HepG2 (cell line): ENCODE measurements around the gene STK32B. TPM values are rescaled to one million over a fixed set of nuclear protein-coding genes. Genes with fewer than 3 reads are reported as not detected.

ENCODE experiments used
- ATAC-seq: fragments of 200-7000 bp; cut with Tn5 transposase; 3 replicates; pipeline ENCODE4 v1.9.1; 2020; ENCODE audit warnings: mild to moderate bottlenecking, moderate library complexity
- BruUV-seq: library from RNA; stranded (reverse); fragments of 400-500 nt; replicated peaks from 2 replicates; lab custom pipeline; 2021; lab: Mats Ljungman, UMichigan
- CTCF ChIA-PET: fragments of 300-600 bp; formaldehyde crosslinking; extraction: SDS; loops from one replicate; lab custom pipeline; 2021; ENCODE audit warnings: low total read pairs, inconsistent platforms, low intra/inter-chr PET ratio; lab: Yijun Ruan, JAX
- POLR2A ChIA-PET: fragments of 350-600 bp; sonication (Branson Sonifier 250); formaldehyde crosslinking; loops from one replicate; lab custom pipeline; 2020; ENCODE audit warnings: antibody characterized with exemption, inconsistent platforms; lab: Yijun Ruan, JAX
- DNase-seq: peaks from one replicate; pipeline ENCODE4 v3.0.0-alpha.2; 2015; ENCODE audit warnings: low spot score
- FAIRE-seq: peaks from 3 replicates; lab custom pipeline; 2011; peaks lifted over from hg19 to GRCh38; lab: Jason Lieb, UNC
- H2AFZ ChIP-seq: one replicate; pipeline ENCODE4 v1.6.1; 2011; ENCODE audit warnings: low read length, inconsistent platforms
- H3K27ac ChIP-seq: fragments of 300-600 bp; 3 replicates; pipeline ENCODE4 v1.8.0; 2011; ENCODE audit warnings: mixed run types, mild to moderate bottlenecking, mixed read lengths, low read length, inconsistent platforms; ENCODE audit not compliant: insufficient read depth; ENCODE audit errors: extremely low read length
- H3K27me3 ChIP-seq, 2 experiments: fragments of 200-600 bp in 1 of 2; 2 replicates in 1 of 2; 3 replicates in 1 of 2; pipeline versions ENCODE4 v1.6.0 to v1.8.0; 2011; ENCODE audit warnings: low read length in 2 of 2, mild to moderate bottlenecking in 2 of 2, moderate library complexity in 2 of 2, inconsistent platforms in 1 of 2; ENCODE audit not compliant: insufficient read depth in 2 of 2, control insufficient read depth in 1 of 2
- H3K36me3 ChIP-seq, 2 experiments: fragments of 200-600 bp in 1 of 2; replicated peaks in 1 of 2; 2 replicates in 1 of 2; 3 replicates in 1 of 2; pipeline versions ENCODE4 v1.5.1 to v1.8.0; 2011; ENCODE audit warnings: low read length in 2 of 2, inconsistent platforms in 1 of 2; ENCODE audit not compliant: insufficient read depth in 2 of 2, control insufficient read depth in 1 of 2
- H3K4me1 ChIP-seq: 2 replicates; pipeline ENCODE4 v1.5.1; 2012; ENCODE audit warnings: low read length, inconsistent platforms; ENCODE audit not compliant: insufficient read depth
- H3K4me2 ChIP-seq: 2 replicates; pipeline ENCODE4 v1.6.0; 2011; ENCODE audit warnings: low read depth, low read length, inconsistent platforms
- H3K4me3 ChIP-seq, 3 experiments: fragments of 200-600 bp in 1 of 3; sonication (generic), shearing (Covaris generic) in 1 of 3; replicated peaks in 1 of 3; 2 replicates each; pipeline ENCODE4 v1.5.1; 2011 to 2016; ENCODE audit warnings: low read length in 3 of 3, inconsistent platforms in 2 of 3, low read depth in 2 of 3, mild to moderate bottlenecking in 2 of 3, control low read depth in 1 of 3, mixed read lengths in 1 of 3; ENCODE audit not compliant: insufficient read depth in 1 of 3
- H3K79me2 ChIP-seq: one replicate; pipeline ENCODE4 v1.6.1; 2011; ENCODE audit warnings: low read length, inconsistent platforms; ENCODE audit not compliant: insufficient read depth
- H3K9ac ChIP-seq: 2 replicates; pipeline ENCODE4 v1.6.0; 2011; ENCODE audit warnings: mild to moderate bottlenecking, low read depth, low read length, inconsistent platforms; ENCODE audit not compliant: insufficient read depth
- H3K9me3 ChIP-seq: 2 replicates; pipeline ENCODE4 v1.5.1; 2012; ENCODE audit warnings: mild to moderate bottlenecking, low read length
- H4K20me1 ChIP-seq: 2 replicates; pipeline ENCODE4 v1.6.0; 2011; ENCODE audit warnings: inconsistent platforms, mild to moderate bottlenecking, low read length, moderate library complexity; ENCODE audit not compliant: insufficient read depth
- CCDC6 ChIP-seq: sonication (generic); formaldehyde crosslinking; IDR thresholded peaks from 2 replicates; pipeline ENCODE4 v1.8.1; 2022; ENCODE audit warnings: mild to moderate bottlenecking, missing genetic modification reagents, moderate library complexity
- KMT2A ChIP-seq: sonication (generic); formaldehyde crosslinking; IDR thresholded peaks from 2 replicates; pipeline ENCODE4 v1.4.0; 2020; ENCODE audit warnings: missing genetic modification reagents
- NR2C2 ChIP-seq: sonication (generic); formaldehyde crosslinking; IDR thresholded peaks from 2 replicates; pipeline ENCODE4 v1.4.0; 2020; ENCODE audit warnings: missing genetic modification reagents, mild to moderate bottlenecking, moderate library complexity, borderline replicate concordance
- NR2F2 ChIP-seq: IDR thresholded peaks from 2 replicates; pipeline ENCODE4 v1.6.1; 2012; ENCODE audit warnings: low read depth, inconsistent platforms, borderline replicate concordance
- SSRP1 ChIP-seq: IDR thresholded peaks from 2 replicates; pipeline ENCODE4 v1.6.1; 2016; ENCODE audit warnings: control low read depth
- TCF12 ChIP-seq, 2 experiments: fragments of 450-650 bp in 1 of 2; sonication (generic) in 1 of 2; formaldehyde crosslinking in 1 of 2; IDR thresholded peaks; 2 replicates each; pipeline versions ENCODE4 v1.6.1 to v1.8.0; 2017 to 2022; ENCODE audit warnings: antibody characterized with exemption in 1 of 2, mild to moderate bottlenecking in 1 of 2, missing genetic modification reagents in 1 of 2, moderate library complexity in 1 of 2
- ZNF18 ChIP-seq: sonication (generic); formaldehyde crosslinking; IDR thresholded peaks from 2 replicates; pipeline ENCODE4 v1.8.0; 2022; ENCODE audit warnings: mild to moderate bottlenecking, missing genetic modification reagents; ENCODE audit not compliant: insufficient replicate concordance
- ZNF407 ChIP-seq: sonication (generic); formaldehyde crosslinking; IDR thresholded peaks from one replicate; pipeline ENCODE4 v1.5.1; 2020; ENCODE audit warnings: mild to moderate bottlenecking, missing genetic modification reagents; ENCODE audit errors: not compliant biosample characterization
- ZNF839 ChIP-seq: sonication (generic); formaldehyde crosslinking; IDR thresholded peaks from 2 replicates; pipeline ENCODE4 v1.4.0; 2020; ENCODE audit warnings: missing genetic modification reagents, mild to moderate bottlenecking, borderline replicate concordance
- in situ Hi-C: cut with HindIII; loops from 2 replicates; pipeline ENCODE4 v1.10.0; 2017; ENCODE audit warnings: low pct_unique_long_range_greater_than_20kb; ENCODE audit not compliant: extremely low pct_ligation_motif_present
- intact Hi-C: fragments of 100-400 bp; cut with micrococcal nuclease; formaldehyde crosslinking; loops from one replicate; pipeline ENCODE4 v1.10.0; 2022; ENCODE audit not compliant: unreplicated experiment
- polyA plus RNA-seq, 8 experiments: library from polyadenylated mRNA; depleted of rRNA in 3 of 8; stranded (reverse) in 7 of 8; unstranded in 1 of 8; fragments of >200 nt; fragmentation: Illumina TruSeq in 4 of 8; extraction: Trizol in 4 of 8; gene quantifications; 2 replicates each; pipeline versions ENCODE4 v1.2.1 to v1.2.3, GENCODE V29; 2011 to 2016; ENCODE audit warnings: low read depth in 4 of 8, missing spikeins in 1 of 8, mixed read lengths in 1 of 8; ENCODE audit not compliant: insufficient read depth in 1 of 8
- total RNA-seq, 5 experiments: library from RNA; depleted of rRNA; stranded (reverse); fragments of >200 nt; fragmentation: Illumina TruSeq; extraction: Trizol; gene quantifications; 2 replicates each; pipeline ENCODE4 v1.2.3, GENCODE V29; 2016; ENCODE audit warnings: low read depth in 1 of 5
- TF ChIP-seq, protein P1 (sequence below): sonication (generic); formaldehyde crosslinking; IDR thresholded peaks from 2 replicates; pipeline ENCODE4 v1.5.0; 2020; ENCODE audit warnings: missing genetic modification reagents
- TF ChIP-seq, protein P2 (sequence below): sonication (generic); formaldehyde crosslinking; IDR thresholded peaks from 2 replicates; pipeline ENCODE4 v1.5.1; 2020; ENCODE audit warnings: mild to moderate bottlenecking, missing genetic modification reagents, borderline replicate concordance

STK32B gene
- total and polyA plus RNA-seq, 2 of the 13 experiments (the other 11 are each of a cell fraction or from before 2014, with no cell fraction given): not detected

GRCh38 chr4:5222047-5222446, 170.8 kb downstream of the STK32B start:
- POLR2A ChIA-PET: no interaction called here
- Histone ChIP-seq H3K36me3 (no peaks in the 10 kb centered on the region), H3K9ac (no peak overlapping the region), H3K4me3 (no peak overlapping the region), H3K9me3 (peaks cover 21% of the 10 kb centered on the region), H3K27me3 (no peaks in the 10 kb centered on the region), H3K27ac (no peak overlapping the region), H4K20me1 (no peaks in the 10 kb centered on the region), H3K79me2 (no peaks in the 10 kb centered on the region), H2AFZ (no peak overlapping the region), H3K4me1 (no peaks in the 10 kb centered on the region), H3K4me2 (no peak overlapping the region)
- in situ Hi-C loops: no loop called here
- ATAC-seq: no peak
- CTCF ChIA-PET: no interaction called here
- DNase-seq: no peak
- no TSS peak for BruUV-seq
- FAIRE-seq: no peak
- intact Hi-C loops: no loop called here
- TF ChIP-seq KMT2A (CRISPR knock-in tag): no peak
- TF ChIP-seq SSRP1 (CRISPR knock-in tag): no peak
- TF ChIP-seq ZNF839 (CRISPR knock-in tag): no peak
- TF ChIP-seq, protein P1, sequence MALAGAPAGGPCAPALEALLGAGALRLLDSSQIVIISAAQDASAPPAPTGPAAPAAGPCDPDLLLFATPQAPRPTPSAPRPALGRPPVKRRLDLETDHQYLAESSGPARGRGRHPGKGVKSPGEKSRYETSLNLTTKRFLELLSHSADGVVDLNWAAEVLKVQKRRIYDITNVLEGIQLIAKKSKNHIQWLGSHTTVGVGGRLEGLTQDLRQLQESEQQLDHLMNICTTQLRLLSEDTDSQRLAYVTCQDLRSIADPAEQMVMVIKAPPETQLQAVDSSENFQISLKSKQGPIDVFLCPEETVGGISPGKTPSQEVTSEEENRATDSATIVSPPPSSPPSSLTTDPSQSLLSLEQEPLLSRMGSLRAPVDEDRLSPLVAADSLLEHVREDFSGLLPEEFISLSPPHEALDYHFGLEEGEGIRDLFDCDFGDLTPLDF (CRISPR knock-in tag): no peak
- TF ChIP-seq, protein P2, sequence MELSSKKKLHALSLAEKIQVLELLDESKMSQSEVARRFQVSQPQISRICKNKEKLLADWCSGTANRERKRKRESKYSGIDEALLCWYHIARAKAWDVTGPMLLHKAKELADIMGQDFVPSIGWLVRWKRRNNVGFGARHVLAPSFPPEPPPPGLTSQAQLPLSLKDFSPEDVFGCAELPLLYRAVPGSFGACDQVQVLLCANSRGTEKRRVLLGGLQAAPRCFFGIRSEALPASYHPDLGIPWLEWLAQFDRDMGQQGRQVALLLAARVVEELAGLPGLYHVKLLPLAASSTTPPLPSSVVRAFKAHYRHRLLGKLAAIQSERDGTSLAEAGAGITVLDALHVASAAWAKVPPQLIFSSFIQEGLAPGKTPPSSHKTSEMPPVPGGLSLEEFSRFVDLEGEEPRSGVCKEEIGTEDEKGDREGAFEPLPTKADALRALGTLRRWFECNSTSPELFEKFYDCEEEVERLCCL (CRISPR knock-in tag): no peak
- no peak for TF ChIP-seq ZNF18 (CRISPR knock-in tag)
- TF ChIP-seq NR2C2 (CRISPR knock-in tag): no peak
- TF ChIP-seq ZNF407 (CRISPR knock-in tag): no peak
- no peak for TF ChIP-seq CCDC6
- no peak for TF ChIP-seq TCF12 (IDR thresholded peaks at IDR 0.05)
- TF ChIP-seq TCF12 (CRISPR knock-in tag; IDR thresholded peaks at IDR 0.05): no peak
- no peak for TF ChIP-seq NR2F2
